IPS-15b (cell line): ENCODE results near the gene DNASE1.

Experiments
- H3K27me3 ChIP-seq: one replicate; pipeline ENCODE4 v1.6.1; 2013; ENCODE audit warnings: low read length; ENCODE audit not compliant: control insufficient read depth, insufficient read depth
- H3K36me3 ChIP-seq: one replicate; pipeline ENCODE4 v1.6.1; 2013; ENCODE audit warnings: low read length; ENCODE audit not compliant: control insufficient read depth, insufficient read depth
- H3K4me1 ChIP-seq: one replicate; pipeline ENCODE4 v1.6.1; 2013; ENCODE audit warnings: mild to moderate bottlenecking, low read length; ENCODE audit not compliant: control insufficient read depth, insufficient read depth
- H3K4me3 ChIP-seq: one replicate; pipeline ENCODE4 v1.5.1; 2013; ENCODE audit warnings: low read depth, low read length
- H3K9ac ChIP-seq: one replicate; pipeline ENCODE4 v1.6.1; 2013; ENCODE audit warnings: low read depth, mild to moderate bottlenecking, low read length
- H3K9me3 ChIP-seq: one replicate; pipeline ENCODE4 v1.6.1; 2013; ENCODE audit warnings: mild to moderate bottlenecking, low read length; ENCODE audit not compliant: control insufficient read depth, insufficient read depth

Gene DNASE1

GRCh38 chr16:3691761-3692160 is 37.3 kb downstream of the DNASE1 start:
- H3K27me3 ChIP-seq, result no peaks in the 10 kb centered on the region
- no peak overlapping the region for H3K9ac ChIP-seq
- H3K4me1 ChIP-seq, result peaks cover 2% of the 10 kb centered on the region
- peaks cover 18% of the 10 kb centered on the region for H3K36me3 ChIP-seq
- H3K4me3 ChIP-seq, result no peak overlapping the region
- no peaks in the 10 kb centered on the region for H3K9me3 ChIP-seq

- H3K9ac ChIP-seq, result no peak overlapping the region
- peaks cover 6% of the 10 kb centered on the region for H3K36me3 ChIP-seq
Observed at GRCh38 chr16:3694051-3694450, 39.6 kb downstream of the DNASE1 start.

GRCh38 chr16:3695610-3696369 is 41.3 kb downstream of the DNASE1 start:
- Histone ChIP-seq H3K36me3 (peaks cover 4% of the 10 kb centered on the region), H3K9me3 (no peaks in the 10 kb centered on the region), H3K4me1 (no peaks in the 10 kb centered on the region), H3K9ac (no peak overlapping the region), H3K27me3 (no peaks in the 10 kb centered on the region), H3K4me3 (no peak overlapping the region)

More at GRCh38 chr16:3694051-3694450, 39.6 kb downstream of the DNASE1 start:
- Histone ChIP-seq H3K4me1 (peaks cover 2% of the 10 kb centered on the region), H3K4me3 (no peak overlapping the region), H3K27me3 (no peaks in the 10 kb centered on the region), H3K9me3 (no peaks in the 10 kb centered on the region)

- no peaks in the 10 kb centered on the region for H3K9me3 ChIP-seq
- no peak overlapping the region for H3K9ac ChIP-seq
- H3K4me3 ChIP-seq, result no peak overlapping the region
- peaks cover 3% of the 10 kb centered on the region for H3K36me3 ChIP-seq
- H3K4me1 ChIP-seq, result no peaks in the 10 kb centered on the region
- H3K27me3 ChIP-seq, result no peaks in the 10 kb centered on the region
Observed at GRCh38 chr16:3696425-3697218, 42.1 kb downstream of the DNASE1 start.

GRCh38 chr16:3698941-3699340 is 44.5 kb downstream of the DNASE1 start:
- H3K9ac ChIP-seq, result no peak overlapping the region
- peaks cover 2% of the 10 kb centered on the region for H3K36me3 ChIP-seq
- H3K4me1 ChIP-seq, result no peaks in the 10 kb centered on the region
- H3K27me3 ChIP-seq, result no peaks in the 10 kb centered on the region
- no peaks in the 10 kb centered on the region for H3K9me3 ChIP-seq
- H3K4me3 ChIP-seq, result no peak overlapping the region

- H3K36me3 ChIP-seq, result no peaks in the 10 kb centered on the region
- H3K27me3 ChIP-seq, result no peaks in the 10 kb centered on the region
- no peaks in the 10 kb centered on the region for H3K4me1 ChIP-seq
- no peak overlapping the region for H3K9ac ChIP-seq
- no peaks in the 10 kb centered on the region for H3K9me3 ChIP-seq
- no peak overlapping the region for H3K4me3 ChIP-seq
Observed at GRCh38 chr16:3701531-3701930, 47.0 kb downstream of the DNASE1 start.

GRCh38 chr16:3702082-3702481 is 47.6 kb downstream of the DNASE1 start:
- Histone ChIP-seq H3K27me3 (no peaks in the 10 kb centered on the region), H3K4me3 (no peak overlapping the region), H3K9ac (no peak overlapping the region)

GRCh38 chr16:3706253-3707012 is 51.9 kb downstream of the DNASE1 start:
- no peaks in the 10 kb centered on the region for H3K27me3 ChIP-seq
- H3K4me3 ChIP-seq, result no peak overlapping the region
- H3K9ac ChIP-seq, result no peak overlapping the region
- H3K4me1 ChIP-seq, result no peaks in the 10 kb centered on the region
- H3K9me3 ChIP-seq, result no peaks in the 10 kb centered on the region
- H3K36me3 ChIP-seq, result no peaks in the 10 kb centered on the region

More at GRCh38 chr16:3702082-3702481, 47.6 kb downstream of the DNASE1 start:
- Histone ChIP-seq H3K36me3 (no peaks in the 10 kb centered on the region), H3K9me3 (no peaks in the 10 kb centered on the region), H3K4me1 (no peaks in the 10 kb centered on the region)
